GM18508 (cell line): ENCODE measurements around the gene ACSF3.
"Not testable (repeated sequence)": the region's sequence is repeated elsewhere in the genome, so short reads cannot be mapped to it uniquely, and the experiment has no call there.

ENCODE experiments used
- ATAC-seq: cut with Tn5 transposase; IDR thresholded peaks from one replicate; pipeline ENCODE4 v1.9.1; 2021; ENCODE audit warnings: moderate number of reproducible peaks; ENCODE audit not compliant: insufficient read depth, unreplicated experiment

Gene ACSF3

DNA sequence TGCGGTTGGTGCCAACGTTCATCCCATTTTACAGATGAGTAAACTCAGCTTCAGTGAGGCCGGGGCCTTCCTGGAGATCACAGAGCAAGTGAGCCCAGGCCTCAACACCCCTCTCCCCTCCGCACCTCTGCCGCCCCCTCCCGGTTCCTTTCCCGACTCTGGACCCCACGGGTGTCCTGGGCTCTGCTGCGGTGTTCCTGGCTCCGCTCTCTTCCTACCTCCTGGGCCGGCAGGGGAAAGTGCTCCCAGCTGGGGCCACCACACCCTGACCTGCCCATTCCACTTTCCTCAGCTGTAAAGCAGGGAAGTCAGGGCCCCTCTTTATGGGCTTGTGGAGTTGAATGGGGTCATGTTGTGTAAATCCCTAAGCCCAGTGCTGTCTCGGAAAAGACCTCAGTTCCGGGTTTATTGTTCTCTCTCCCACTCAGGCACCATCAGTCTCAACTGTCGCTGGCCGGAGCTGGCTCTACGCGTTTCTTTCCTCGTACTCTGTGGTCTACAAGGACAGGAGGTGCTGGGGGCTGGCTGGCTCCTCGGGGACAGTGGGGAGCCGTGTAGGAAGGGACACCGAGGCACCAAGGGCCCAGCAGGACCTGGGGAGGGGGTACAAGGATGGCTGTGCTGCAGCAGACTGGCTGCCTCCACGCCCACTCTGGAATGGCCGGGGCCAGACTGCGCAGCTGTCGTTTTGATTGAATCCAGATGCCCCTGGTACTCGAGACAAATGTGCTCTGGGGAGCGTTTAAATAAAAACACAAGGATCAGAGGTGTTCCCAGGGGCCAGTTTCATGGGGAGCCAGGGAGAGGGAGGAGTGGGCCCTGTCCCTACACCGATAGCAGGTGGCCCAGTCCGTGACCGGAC lies 21.7 kb upstream of the ACSF3 start:
- no peak for ATAC-seq

DNA sequence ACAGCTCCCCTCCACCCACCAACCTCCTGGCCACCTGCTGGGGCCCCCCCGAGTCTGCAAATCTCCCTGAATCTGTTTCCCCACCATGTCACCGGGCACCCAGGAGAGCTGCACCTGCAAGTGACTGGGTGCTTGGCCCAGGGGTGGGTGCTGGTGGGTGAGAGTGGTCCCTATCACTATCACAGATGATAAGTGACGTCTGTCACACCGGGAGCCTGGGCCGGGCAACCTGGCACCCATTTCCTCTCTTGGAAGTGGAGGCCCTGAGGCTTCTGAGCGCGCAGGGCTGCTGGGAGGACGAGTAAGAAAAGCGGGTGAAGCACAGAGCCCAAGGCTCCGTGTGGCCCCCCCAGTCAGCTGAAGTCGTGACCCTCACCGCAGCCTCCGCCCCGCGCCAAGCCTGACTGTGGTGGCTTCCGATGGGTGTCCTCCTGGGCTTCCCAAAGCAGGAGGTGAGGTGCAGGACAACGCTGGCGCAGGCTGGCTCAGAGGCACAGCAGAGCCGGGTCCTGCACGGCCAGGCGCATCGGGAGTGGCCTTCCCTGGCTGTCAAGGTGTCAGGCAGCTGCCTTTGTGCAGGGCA lies 21.0 kb upstream of the ACSF3 start:
- no peak for ATAC-seq

DNA sequence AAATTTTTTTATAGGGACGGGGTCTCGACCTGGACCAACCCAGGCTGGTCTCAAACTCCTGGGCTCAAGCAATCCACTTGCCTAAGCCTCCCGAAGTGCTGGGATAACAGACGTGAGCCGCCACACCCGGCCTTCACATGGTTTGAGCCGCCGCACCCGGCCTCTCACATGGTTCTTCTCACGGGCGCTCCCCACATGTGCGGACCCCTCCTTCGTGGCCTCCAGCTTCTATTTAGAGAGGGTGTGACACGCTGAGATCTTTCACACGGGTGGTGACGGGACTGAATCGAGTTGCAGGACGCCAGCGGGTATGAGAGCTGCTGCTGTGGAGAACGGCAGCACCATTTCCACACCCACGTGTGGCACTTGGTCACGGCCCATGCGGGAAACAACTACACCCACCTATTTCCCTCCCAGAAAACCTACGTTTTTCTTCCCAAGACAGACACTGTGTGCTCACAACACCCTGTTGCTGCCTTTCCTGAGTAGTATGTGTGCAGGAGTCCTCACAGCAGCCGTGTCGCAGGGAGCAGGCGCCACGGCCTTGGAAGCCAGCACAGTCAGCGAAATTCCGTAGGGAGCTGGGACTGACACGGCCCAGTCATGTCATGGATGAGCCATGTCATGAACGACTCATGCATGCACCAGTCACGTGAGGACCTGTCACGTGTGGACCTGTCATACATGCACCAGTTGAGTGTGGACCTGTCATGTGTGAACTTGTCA lies 20.1 kb upstream of the ACSF3 start:
- ATAC-seq = no peak

DNA sequence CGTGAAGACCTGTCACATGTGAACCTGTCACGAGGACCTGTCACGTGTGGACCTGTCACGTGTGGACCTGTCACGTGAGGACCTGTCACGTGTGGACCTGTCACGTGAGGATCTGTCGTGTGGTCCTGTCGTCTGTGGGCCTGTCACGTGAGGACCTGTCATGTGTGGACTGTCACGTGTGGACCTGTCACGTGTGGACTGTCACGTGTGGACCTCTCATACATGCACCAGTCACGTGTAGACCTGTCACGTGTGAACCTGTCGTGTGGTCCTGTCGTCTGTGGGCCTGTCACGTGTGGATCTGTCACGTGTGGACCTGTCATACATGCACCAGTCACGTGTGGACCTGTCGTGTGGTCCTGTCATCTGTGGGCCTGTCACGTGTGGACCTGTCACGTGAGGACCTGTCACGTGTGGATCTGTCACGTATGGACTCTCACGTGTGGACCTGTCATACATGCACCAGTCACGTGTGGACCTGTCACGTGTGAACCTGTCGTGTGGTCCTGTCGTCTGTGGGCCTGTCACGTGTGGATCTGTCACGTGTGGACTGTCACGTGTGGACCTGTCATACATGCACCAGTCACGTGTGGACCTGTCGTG lies 19.5 kb upstream of the ACSF3 start:
- ATAC-seq = not testable (repeated sequence)

DNA sequence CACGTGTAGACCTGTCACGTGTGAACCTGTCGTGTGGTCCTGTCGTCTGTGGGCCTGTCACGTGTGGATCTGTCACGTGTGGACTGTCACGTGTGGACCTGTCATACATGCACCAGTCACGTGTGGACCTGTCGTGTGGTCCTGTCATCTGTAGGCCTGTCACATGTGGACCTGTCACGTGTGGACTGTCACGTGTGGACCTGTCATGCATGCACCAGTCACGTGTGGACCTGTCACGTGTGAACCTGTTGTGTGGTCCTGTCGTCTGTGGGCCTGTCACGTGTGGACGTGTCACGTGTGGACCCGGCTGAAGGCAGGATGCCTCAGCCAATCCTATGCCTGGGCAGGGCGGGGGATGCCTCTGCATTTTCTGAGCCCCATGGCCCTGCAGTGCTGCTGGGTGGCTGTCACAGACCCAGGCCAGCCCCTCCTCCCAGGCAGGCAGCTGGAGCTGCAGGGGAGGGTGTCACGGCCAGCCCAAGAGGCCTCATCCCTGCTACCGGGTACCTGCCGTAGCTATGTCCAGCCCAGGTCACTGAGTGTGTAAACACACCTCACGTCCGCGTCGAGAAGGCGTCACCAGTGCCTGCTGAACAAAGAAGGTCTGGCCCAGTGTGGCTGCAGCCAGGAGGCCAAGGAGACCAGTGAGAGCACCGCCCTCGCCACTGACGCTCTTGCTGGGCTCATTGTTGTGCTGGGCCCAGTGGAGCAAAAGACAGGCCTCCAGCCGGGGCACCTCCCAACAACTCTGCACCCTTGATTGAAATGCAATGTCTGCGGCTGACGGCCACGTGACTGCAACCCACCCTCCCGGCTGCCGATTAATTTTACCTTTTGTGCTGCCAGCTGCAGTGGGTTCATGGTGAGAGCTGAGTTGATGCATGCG lies 18.6 kb upstream of the ACSF3 start:
- no peak for ATAC-seq

DNA sequence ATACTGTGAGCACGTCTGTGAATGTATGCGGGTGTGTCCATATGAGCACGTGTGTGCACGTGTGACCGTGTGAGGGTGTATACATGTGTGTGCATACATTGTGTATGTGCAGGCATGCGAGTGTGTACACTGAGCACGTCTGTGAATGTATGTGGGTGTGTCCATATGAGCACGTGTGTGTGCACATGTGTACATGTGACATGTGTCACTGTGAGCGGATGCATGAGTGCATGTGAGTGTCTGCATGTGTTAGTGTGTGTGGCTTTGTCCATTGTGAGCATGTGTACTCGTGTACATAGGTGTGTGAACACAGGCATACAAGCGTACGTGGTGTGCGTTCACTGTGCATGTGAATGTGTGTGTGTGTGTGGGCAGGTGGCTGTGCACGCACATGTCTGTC lies 17.5 kb upstream of the ACSF3 start:
- no peak for ATAC-seq

DNA sequence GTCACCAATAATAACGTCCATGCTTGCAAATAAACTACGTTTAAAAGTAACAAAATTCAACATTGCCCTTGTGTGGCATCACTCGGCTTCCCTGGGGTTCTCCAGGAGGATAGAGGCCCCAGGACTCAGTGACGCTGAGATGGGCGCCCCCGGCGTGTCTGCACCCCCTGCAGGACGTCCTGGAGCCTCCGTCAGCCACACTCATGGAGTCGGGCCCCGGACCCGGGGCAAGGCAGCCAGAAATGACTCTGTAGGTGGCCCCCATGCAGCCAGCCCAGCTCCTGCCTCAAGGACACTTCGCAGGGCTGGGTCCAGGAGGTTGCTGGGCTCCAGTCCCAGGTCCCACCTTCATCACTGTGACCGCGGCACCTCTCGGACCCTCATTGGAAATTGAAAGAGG lies 16.6 kb upstream of the ACSF3 start:
- ATAC-seq = no peak

DNA sequence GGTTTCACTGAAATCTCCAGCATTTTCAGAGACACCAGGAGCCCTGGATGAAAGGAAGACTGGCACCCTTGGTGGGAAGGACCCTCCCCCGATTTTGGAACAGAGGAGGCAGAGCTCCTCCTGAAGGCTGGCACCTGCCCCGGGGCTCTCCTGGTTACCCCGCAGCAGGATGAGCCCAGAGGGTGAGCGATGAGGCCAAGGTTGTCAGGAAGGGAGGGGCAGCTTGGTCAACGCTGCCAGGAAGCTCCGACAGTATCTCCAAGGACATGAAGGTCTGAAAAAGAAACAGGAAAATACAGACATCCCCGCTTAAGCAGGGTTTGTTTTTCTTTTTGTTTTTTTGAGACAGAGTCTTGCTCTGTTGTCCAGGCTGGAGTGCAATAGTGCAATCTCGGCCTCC lies 15.5 kb upstream of the ACSF3 start:
- no peak for ATAC-seq

DNA sequence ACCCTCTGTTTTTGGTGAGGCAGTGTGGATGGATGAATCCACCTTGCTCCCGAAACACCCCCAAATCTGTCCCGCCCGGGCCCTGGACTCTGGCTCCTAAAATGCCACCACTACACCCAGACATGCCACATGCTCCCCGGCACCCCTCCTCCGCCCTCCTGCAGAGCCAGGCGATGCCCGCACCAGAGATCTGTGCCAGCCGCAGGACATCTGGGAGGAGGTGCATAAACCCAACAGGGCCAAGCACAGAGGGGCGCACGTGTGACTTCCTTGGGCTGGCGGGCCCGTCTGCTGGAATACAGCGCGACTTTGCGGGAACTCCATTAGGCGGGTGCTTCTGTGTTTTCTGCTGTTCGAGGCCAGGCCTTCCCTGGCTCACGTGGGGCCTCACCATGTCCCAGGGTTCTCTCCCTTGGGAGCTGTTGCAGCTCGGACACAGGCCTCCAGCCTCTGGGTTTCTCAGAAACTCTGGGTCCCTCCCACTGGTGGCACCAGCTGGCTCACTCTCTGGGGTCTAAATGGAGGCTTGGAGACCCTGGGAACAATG lies 14.1 kb upstream of the ACSF3 start:
- ATAC-seq = no peak

DNA sequence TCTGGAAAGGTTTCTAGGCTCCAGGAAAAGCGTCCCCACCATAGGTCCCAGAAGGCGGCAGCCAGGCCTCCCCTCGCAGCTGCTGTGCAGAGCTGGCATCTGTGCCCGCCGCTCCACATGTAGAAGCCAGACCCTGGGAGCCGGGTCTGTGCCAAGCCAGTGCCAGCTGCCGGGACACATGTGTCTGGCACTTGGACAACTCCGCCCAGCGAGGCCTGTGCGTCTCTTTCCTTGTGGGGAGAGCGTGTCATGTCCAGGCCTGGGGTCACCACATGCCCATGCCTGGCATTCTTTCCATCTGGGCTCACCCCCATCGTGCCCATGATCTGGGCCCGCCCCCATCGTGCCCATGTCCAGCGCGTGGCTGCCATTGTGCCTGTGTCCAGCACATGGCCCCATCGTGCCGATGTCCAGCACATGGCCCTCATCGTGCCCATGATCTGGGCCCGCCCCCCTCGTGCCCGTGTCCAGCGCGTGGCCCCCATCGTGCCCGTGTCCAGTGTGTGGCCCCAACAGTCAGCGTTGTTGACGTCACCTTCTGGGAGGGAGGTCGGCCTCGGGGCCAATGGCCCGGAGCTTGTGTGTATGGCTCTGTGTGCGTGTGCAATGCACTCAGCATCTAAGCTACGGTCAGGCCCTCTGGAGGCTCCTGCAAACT lies 13.3 kb upstream of the ACSF3 start:
- no peak for ATAC-seq

DNA sequence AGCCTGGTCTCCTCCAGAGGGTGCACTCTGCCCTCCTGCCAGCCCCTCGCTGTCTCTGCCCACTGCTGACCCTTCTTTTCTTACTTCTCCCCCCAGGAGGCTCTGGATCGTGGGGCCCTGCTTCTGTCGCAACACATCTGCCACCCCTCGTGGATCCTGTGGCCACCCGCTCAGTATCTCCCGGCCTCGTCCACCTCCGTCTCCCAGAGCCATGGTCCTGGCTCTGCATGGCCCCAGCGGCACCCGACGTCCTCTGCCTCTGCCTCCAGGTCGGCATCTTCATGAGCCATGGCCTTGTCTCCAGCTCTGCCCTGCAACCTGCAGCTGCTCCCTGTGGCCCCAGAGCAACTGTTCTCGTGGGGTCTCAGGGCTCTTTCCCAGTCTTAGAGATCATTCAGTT lies 12.1 kb upstream of the ACSF3 start:
- no peak for ATAC-seq

DNA sequence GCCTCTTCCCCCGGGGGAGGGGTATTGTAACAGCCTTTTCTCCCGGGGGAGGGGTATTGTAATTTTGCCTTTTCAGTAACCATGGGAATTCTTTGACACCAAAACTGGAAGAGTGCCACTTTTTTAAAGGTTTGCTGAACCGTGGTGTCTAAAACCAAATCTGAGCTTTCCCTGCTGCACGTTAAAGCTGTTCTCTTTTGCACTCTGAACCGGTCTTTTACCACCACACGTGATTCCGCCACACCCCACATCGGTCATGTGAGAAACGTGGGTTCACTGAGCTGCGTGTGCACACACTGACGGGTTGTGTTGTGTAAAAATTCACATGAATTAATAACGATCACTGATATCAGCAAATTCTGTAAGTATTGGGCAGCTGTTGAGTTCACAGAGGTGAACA lies 9.2 kb upstream of the ACSF3 start:
- no peak for ATAC-seq

DNA sequence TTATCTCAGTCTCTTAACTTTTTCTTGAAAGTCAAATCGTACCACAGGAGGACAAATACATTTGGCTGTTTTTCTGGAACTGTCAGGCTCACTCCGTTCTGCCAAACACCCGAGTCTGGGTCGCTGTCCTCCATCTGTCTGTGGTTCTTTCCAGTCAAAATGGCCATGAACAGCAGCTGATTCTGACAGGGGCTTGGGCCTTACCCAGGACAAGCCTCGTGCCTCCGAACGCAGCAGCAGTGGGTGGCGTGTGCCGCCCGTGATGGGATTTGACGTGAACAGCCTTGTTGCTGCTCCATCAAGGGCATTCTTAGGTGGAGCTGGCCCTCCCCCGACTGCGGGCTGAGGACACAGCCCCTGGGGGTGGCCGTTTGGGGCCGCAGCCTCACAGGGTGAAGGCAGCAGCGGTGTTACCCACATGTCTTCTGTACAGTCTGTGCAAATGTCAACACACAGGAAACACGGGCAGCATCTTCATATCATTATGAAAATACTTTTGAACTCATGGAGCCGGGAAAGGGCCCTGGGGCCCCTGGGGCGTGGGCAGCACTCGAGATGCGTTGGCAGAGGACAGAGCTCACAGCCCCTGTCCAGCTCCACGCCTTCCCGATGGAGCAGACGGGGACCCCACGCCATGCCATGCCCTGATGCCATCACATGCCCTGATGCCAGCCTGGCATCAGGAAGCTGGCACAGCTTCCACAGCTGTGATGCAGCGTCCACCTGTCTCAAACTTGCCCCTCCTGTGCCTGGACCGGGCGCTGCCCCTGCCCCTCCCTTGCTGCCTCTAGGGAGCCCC lies 8.6 kb upstream of the ACSF3 start:
- no peak for ATAC-seq

DNA sequence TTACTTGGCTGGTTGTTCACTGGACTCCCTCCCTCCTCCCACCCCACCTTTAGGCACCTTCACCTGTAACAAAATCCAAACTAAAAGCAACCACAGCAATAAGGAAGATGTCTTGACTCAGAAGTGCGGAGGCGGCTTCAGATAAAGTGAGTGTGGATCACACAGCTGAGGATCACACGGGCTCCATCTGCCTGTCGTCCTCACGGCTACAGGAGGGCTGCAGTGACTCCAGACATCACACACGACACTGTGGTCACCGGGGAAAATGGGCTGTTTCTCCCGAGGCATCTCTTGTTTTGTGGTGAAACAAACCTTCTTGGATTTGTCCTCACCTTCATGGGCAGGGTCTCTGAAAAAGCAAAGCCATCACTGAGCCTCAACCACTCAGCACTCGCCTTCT lies 7.9 kb upstream of the ACSF3 start:
- no peak for ATAC-seq

DNA sequence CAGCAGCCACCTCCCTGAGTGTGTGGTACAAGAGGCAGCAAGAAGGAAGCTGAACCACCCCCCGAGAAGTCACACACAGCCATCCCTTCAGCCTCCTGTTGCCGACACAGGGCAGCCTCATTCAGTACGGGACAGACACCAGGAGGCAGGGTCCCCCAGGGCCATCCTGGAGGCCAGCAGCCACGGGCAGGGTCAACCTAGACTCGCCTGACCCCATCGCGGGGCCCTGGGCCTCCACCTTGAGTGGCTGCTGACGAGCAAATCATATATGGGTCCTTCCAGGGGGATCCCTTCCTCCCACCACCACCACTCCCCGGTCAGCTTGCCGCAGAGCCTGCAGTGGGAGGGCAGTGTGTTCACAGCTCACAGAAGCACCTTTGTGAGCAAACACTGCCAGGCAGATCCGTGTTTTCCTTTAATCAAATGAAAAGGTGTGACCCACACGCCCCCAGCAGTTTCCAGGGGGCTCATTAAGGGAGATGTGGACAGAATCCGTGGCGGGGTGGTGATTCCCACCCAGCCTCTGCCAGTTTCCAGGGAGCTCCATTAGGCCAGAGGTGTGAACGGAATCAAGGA lies 5.6 kb upstream of the ACSF3 start:
- no peak for ATAC-seq

DNA sequence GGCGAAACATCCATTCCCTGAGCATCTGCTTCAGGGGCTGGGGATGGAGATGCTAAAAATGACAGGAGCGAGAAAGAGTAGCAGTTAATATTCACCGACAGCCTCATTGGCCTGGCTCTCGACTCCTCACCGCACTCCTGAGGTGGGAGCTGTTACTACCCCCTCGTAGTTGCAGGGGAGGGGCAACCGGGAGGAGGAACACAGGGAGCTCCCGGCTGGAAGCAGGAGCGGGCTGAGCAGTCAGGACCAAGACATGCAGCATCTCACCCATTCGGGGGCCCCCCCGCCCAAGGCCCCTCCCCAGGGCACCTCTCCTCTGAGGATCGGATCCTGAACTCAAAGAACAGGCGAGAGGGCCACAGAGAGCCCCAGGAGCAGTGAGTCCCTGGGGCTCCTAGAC lies 4.5 kb upstream of the ACSF3 start:
- no peak for ATAC-seq

DNA sequence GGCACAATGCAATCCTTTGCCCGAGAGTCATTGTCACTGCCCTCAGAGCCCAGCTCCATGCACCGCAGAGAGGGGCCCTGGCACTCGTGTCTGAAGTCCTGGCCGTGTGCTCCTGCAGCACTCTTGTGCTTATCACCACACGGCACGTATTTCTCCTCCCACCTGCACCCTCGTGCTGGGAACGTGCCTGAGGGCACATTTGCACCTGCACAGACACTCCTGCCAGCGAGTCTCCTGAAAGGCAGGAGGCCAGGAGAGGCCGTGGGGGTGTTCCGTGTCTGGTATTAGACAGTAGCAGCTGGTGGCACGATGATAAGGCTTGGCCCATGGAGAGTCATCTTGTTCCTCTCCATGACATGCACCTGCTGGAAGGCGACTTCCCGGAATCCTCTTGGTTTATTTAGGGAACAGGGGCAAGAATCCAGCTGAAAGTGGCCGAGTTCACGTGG lies 3.4 kb upstream of the ACSF3 start:
- no peak for ATAC-seq
